Stomach (tissue), 4 donors: Measurements from ENCODE around the gene ZNF644.

Source experiments
- CTCF ChIP-seq, 7 experiments: fragments of 450-650 bp in 4 of 7; fragments of 200-600 bp in 3 of 7; sonication (generic) in 3 of 7; IDR thresholded peaks; one replicate each; pipeline ENCODE4 v1.5.1; 2016 to 2019; ENCODE audit warnings: antibody characterized with exemption in 7 of 7, control low read depth in 2 of 7, mild to moderate bottlenecking in 1 of 7
- POLR2A ChIP-seq, 4 donors: fragments of 450-650 bp; IDR thresholded peaks; one replicate each; pipeline ENCODE4 v1.6.1; 2016; ENCODE audit warnings: antibody characterized with exemption in 4 of 4, control low read depth in 2 of 4, mild to moderate bottlenecking in 1 of 4, moderate library complexity in 1 of 4
- POLR2AphosphoS5 ChIP-seq, 3 donors: sonication (generic); formaldehyde crosslinking; IDR thresholded peaks; one replicate each; pipeline ENCODE4 v1.6.1; 2016; ENCODE audit warnings: antibody characterized with exemption in 3 of 3

GRCh38 chr1:91011726-91012125, 10.1 kb downstream of the ZNF644 start:
- TF ChIP-seq CTCF (IDR thresholded peaks at IDR 0.05) (no peak), POLR2A (IDR thresholded peaks at IDR 0.05) (no peak), POLR2AphosphoS5 (IDR thresholded peaks at IDR 0.05) (no peak)
